GM12878 (cell line): ENCODE results near the gene CDYL.

ENCODE experiments used
- JUNB ChIP-seq: IDR thresholded peaks from 2 replicates; pipeline ENCODE4 v1.6.1; 2016; ENCODE audit warnings: antibody characterized with exemption, mild to moderate bottlenecking
- MLLT1 ChIP-seq: fragments of 450-650 bp; IDR thresholded peaks from 2 replicates; pipeline ENCODE4 v1.6.1; 2016; ENCODE audit warnings: mild to moderate bottlenecking
- USF2 ChIP-seq: IDR thresholded peaks from 2 replicates; pipeline ENCODE4 v1.6.1; 2011; ENCODE audit warnings: low read depth, low read length, improper control_type of control experiment, borderline replicate concordance
- TF ChIP-seq, protein P1 (sequence below), 3 experiments: IDR thresholded peaks in 2 of 3; conservative IDR thresholded peaks in 1 of 3; 2 replicates each; pipeline ENCODE4 v1.5.1; 2011; ENCODE audit warnings: low read depth in 3 of 3, low read length in 3 of 3, mild to moderate bottlenecking in 3 of 3, control low read depth in 2 of 3, moderate library complexity in 2 of 3, inconsistent platforms in 1 of 3, mixed read lengths in 1 of 3; ENCODE audit not compliant: control insufficient read depth in 2 of 3, insufficient read depth in 1 of 3; ENCODE audit errors: extremely low read depth in 1 of 3

DNA sequence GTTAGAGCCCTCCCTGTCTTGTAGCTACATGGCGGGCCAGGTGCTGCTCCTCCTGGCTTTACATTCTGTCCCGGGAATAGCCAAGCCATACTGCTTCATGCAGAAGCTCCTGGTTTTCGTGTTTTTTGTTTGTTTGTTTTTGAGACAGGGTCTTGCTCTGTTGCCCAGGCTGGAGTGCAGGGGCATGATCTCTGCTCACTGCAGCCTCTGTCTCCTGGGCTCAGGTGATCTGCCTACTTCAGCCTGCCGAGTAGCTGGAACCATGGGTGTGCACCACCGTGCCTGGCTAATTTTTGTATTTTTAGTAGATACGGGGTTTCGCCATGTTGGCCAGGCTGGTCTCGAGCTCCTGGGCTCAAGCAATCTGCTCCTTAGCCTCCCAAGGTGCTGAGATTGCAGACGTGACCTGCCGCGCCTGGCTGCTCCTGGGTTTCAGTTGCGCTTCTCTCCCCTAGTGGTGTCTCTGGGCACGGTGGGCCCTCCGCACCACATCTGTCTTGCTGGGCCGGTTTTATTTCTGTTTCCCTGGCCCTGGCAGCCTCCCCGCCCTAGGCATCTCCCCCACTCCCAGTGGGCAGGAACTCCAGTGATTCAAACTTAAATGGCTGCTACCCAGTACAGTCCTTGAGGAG is 12.9 kb downstream of the CDYL start:
- TF ChIP-seq, protein P1, sequence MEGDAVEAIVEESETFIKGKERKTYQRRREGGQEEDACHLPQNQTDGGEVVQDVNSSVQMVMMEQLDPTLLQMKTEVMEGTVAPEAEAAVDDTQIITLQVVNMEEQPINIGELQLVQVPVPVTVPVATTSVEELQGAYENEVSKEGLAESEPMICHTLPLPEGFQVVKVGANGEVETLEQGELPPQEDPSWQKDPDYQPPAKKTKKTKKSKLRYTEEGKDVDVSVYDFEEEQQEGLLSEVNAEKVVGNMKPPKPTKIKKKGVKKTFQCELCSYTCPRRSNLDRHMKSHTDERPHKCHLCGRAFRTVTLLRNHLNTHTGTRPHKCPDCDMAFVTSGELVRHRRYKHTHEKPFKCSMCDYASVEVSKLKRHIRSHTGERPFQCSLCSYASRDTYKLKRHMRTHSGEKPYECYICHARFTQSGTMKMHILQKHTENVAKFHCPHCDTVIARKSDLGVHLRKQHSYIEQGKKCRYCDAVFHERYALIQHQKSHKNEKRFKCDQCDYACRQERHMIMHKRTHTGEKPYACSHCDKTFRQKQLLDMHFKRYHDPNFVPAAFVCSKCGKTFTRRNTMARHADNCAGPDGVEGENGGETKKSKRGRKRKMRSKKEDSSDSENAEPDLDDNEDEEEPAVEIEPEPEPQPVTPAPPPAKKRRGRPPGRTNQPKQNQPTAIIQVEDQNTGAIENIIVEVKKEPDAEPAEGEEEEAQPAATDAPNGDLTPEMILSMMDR (IDR thresholded peaks at IDR 0.05 in 2 of 3, conservative IDR thresholded peaks at IDR 0.05 in 1 of 3; ENCODE audit: control insufficient read depth in 2 of 3, extremely low read depth in 1 of 3, insufficient read depth in 1 of 3, low read depth in 3 of 3, low read length in 3 of 3): peak; percentile 39 to 69 (median 43)
- TF ChIP-seq USF2: no peak
- TF ChIP-seq JUNB: no peak
- TF ChIP-seq MLLT1: no peak
